Endometrium (tissue), 2 donors: ENCODE results near the gene LEMD3.
A peak's percentile ranks its signal among the peaks of the same experiment; 100 is the strongest.

Experiments
- FAIRE-seq: peaks from 2 replicates; lab custom pipeline; 2012; peaks lifted over from hg19 to GRCh38; lab: Jason Lieb, UNC
- donor health status: control.
- donor health status: control.

Gene LEMD3

GRCh38 chr12:65208964-65209654, 39.7 kb downstream of the LEMD3 start:
- peak; percentile 4 for FAIRE-seq

- no peak for FAIRE-seq
Observed at GRCh38 chr12:65209655-65210043, 40.3 kb downstream of the LEMD3 start.

GRCh38 chr12:65217086-65217485, 47.7 kb downstream of the LEMD3 start:
- no peak for FAIRE-seq

GRCh38 chr12:65220761-65221160, 51.4 kb downstream of the LEMD3 start:
- no peak for FAIRE-seq

GRCh38 chr12:65229441-65229840, 60.1 kb downstream of the LEMD3 start:
- FAIRE-seq = no peak

- FAIRE-seq = peak; percentile 98
Observed at GRCh38 chr12:65232476-65233077, 63.2 kb downstream of the LEMD3 start.

GRCh38 chr12:65237153-65237552, 67.8 kb downstream of the LEMD3 start:
- no peak for FAIRE-seq

GRCh38 chr12:65238609-65239008, 69.2 kb downstream of the LEMD3 start:
- no peak for FAIRE-seq

- no peak for FAIRE-seq
Observed at GRCh38 chr12:65248656-65249633, 79.6 kb downstream of the LEMD3 start.

- no peak for FAIRE-seq
Observed at GRCh38 chr12:65252515-65252914, 83.1 kb downstream of the LEMD3 start.

- FAIRE-seq = no peak
Observed at GRCh38 chr12:65257986-65258385, 88.6 kb downstream of the LEMD3 start.

- no peak for FAIRE-seq
Observed at GRCh38 chr12:65259501-65259900, 90.1 kb downstream of the LEMD3 start.

GRCh38 chr12:65263777-65264176, 94.4 kb downstream of the LEMD3 start:
- FAIRE-seq = no peak

- no peak for FAIRE-seq
Observed at GRCh38 chr12:65266408-65266807, 97.0 kb downstream of the LEMD3 start.

GRCh38 chr12:65269603-65270002, 100.2 kb downstream of the LEMD3 start:
- no peak for FAIRE-seq

- no peak for FAIRE-seq
Observed at GRCh38 chr12:65274602-65275272, 105.4 kb downstream of the LEMD3 start.

- no peak for FAIRE-seq
Observed at GRCh38 chr12:65275627-65276026, 106.2 kb downstream of the LEMD3 start.

GRCh38 chr12:65276916-65277530, 107.6 kb downstream of the LEMD3 start:
- no peak for FAIRE-seq

GRCh38 chr12:65277994-65278575, 108.7 kb downstream of the LEMD3 start:
- no peak for FAIRE-seq

- no peak for FAIRE-seq
Observed at GRCh38 chr12:65278576-65279368, 109.4 kb downstream of the LEMD3 start, which contains the start of gene MSRB3. Gene MSRB3 (plus strand): TSS chr12:65278683. CDS start chr12:65308580, 29,897 bp downstream.
